ENCODE results near the gene CHRM2. TPM values are rescaled to one million over a fixed set of nuclear protein-coding genes. Genes with fewer than 3 reads are reported as not detected.

CHRM2 gene
- total and polyA plus RNA-seq, 2 experiments from 2014 or later = 0.21 to 0.35 TPM

GRCh38 chr7:136925044-136925443 is 56.6 kb downstream of the CHRM2 start (continued):
- no peak for TF ChIP-seq ZNF462 (CRISPR knock-in tag; IDR thresholded peaks at IDR 0.05)

GRCh38 chr7:136925556-136925955 is 57.1 kb downstream of the CHRM2 start:
- Histone ChIP-seq H3K4me3 (no peak overlapping the region), H4K20me1 (replicated peaks; ENCODE audit: insufficient read depth) (no peaks in the 10 kb centered on the region), H2AFZ (no peak overlapping the region), H3K4me1 (ENCODE audit: insufficient read depth) (peaks cover 10% of the 10 kb centered on the region), H3K4me2 (no peak overlapping the region), H3F3A (replicated peaks; ENCODE audit: low read depth) (no peaks in the 10 kb centered on the region), H3K79me2 (replicated peaks; ENCODE audit: insufficient read depth) (no peaks in the 10 kb centered on the region), H3K27me3 (ENCODE audit: insufficient read depth) (no peaks in the 10 kb centered on the region), H3K9me2 (ENCODE audit: insufficient read depth) (no peaks in the 10 kb centered on the region), H3K27ac (ENCODE audit: low read depth) (no peak overlapping the region), H3K36me3 (ENCODE audit: insufficient read depth) (no peaks in the 10 kb centered on the region)
- Mint-ChIP-seq H3K36me3 (ENCODE audit: low read depth) (no peaks in the 10 kb centered on the region), H3K4me1 (peaks cover 9% of the 10 kb centered on the region; the same call in 2 of the 3 replicates), H3K9me3 (no peaks in the 10 kb centered on the region), H3K27me3 (ENCODE audit: insufficient read depth, low read depth, poor library complexity) (no peaks in the 10 kb centered on the region), H3K4me3 (no peak overlapping the region), H3K27ac (no peak overlapping the region)
- ATAC-seq = no peak
- no peak for DNase-seq (ENCODE audit: low spot score)
- no peak for TF ChIP-seq EZH2 (IDR thresholded peaks at IDR 0.05; ENCODE audit: low read depth, unreplicated experiment)

GRCh38 chr7:136931169-136931867 is 62.9 kb downstream of the CHRM2 start:
- Histone ChIP-seq H3K4me3 (no peak overlapping the region), H3F3A (replicated peaks; ENCODE audit: low read depth) (no peaks in the 10 kb centered on the region), H3K27ac (ENCODE audit: low read depth) (no peak overlapping the region), H3K4me1 (ENCODE audit: insufficient read depth) (peaks cover 10% of the 10 kb centered on the region), H3K27me3 (ENCODE audit: insufficient read depth) (no peaks in the 10 kb centered on the region), H3K9me2 (ENCODE audit: insufficient read depth) (no peaks in the 10 kb centered on the region), H3K36me3 (ENCODE audit: insufficient read depth) (no peaks in the 10 kb centered on the region), H3K79me2 (replicated peaks; ENCODE audit: insufficient read depth) (no peaks in the 10 kb centered on the region), H4K20me1 (replicated peaks; ENCODE audit: insufficient read depth) (no peaks in the 10 kb centered on the region), H3K4me2 (no peak overlapping the region), H2AFZ (no peak overlapping the region)
- ATAC-seq = no peak
- H3K4me3 Mint-ChIP-seq = no peak overlapping the region
- no peak for DNase-seq (ENCODE audit: low spot score)
- no peaks in the 10 kb centered on the region for H3K27me3 Mint-ChIP-seq (ENCODE audit: insufficient read depth, low read depth, poor library complexity)
- peaks cover 9% of the 10 kb centered on the region; the same call in 2 of the 3 replicates for H3K4me1 Mint-ChIP-seq
- no peaks in the 10 kb centered on the region for H3K9me3 Mint-ChIP-seq
- no peaks in the 10 kb centered on the region; the same call in 1 of the 3 replicates for H3K36me3 Mint-ChIP-seq (ENCODE audit: low read depth)
- H3K27ac Mint-ChIP-seq = no peak overlapping the region
- TF ChIP-seq ZNF462 (CRISPR knock-in tag; IDR thresholded peaks at IDR 0.05) (no peak), CREB1 (CRISPR knock-in tag; IDR thresholded peaks at IDR 0.05; ENCODE audit: low read depth) (no peak)
